ENCODE measurements around the gene JARID2. TPM values are rescaled to one million over a fixed set of nuclear protein-coding genes. Genes with fewer than 3 reads are reported as not detected.

The JARID2 gene
- total and polyA plus RNA-seq, 8 donors: 2.4 to 42.6 (median 11.5) TPM

DNA sequence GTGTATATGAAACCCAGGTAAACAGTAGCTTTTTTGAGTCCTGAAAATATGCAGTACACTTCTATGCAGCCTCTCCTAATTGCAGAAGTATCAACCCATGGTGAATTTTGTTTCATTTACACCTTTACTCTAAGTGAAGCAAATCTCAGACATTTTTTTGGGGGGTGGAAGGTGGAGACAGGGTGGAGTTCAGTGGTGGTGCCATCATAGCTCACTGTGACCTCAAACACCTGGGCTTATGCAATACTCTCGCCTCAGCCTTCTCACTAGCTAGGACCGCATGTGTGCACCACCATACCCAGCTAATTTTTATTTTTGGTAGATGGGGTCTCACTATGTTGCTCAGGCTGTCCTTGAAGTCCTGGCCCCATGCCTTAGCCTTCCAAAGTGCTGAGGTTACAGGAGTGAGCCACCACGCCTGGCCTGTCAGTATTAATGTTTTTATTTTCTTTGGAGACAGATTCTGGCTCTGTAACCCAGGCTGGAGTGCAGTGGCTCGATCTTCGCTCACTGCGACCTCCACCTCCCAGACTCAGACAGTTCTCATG lies 80.3 kb downstream of the JARID2 start:
- Histone ChIP-seq H3K27ac (no peak overlapping the region), H3K4me1 (peaks cover 10 to 80% (median 47%) of the 10 kb centered on the region in 4 donors), H3K9me3 (no peaks in the 10 kb centered on the region), H3K36me3 (no peaks in the 10 kb centered on the region), H3K27me3 (no peaks in the 10 kb centered on the region), H3K4me3 (no peak overlapping the region)
- intact Hi-C loops (cut with DNase I; ENCODE audit: low total_unique reads): no loop called here
- TF ChIP-seq POLR2A (IDR thresholded peaks at IDR 0.05): no peak
- TF ChIP-seq POLR2AphosphoS5 (IDR thresholded peaks at IDR 0.05): no peak
- no peak for DNase-seq
- WGBS, 5 donors: 69 to 92% (median 88%) methylated on average over 6 of the region's 6 CpGs

DNA sequence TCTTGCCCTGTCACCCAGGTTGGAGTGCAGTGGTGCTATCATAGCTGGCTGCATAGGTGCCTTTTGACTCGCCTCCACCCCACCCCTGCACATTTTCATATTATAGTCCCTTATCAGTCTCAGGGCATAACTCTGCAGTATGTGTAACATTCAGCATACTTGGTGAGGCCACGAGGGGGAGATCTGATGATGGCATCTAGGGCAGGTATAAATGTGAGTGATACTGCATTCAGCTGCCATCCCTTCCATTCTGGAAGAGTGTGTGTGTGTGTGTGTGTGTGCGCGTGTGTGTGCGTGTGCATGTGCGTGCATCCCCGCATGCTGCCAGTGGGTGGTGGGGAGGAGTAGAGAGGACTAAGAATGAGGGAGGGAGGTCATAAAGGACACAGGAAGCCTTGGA lies 81.4 kb downstream of the JARID2 start:
- intact Hi-C loops (cut with DNase I; ENCODE audit: low total_unique reads): no loop called here
- no peaks in the 10 kb centered on the region for H3K9me3 ChIP-seq
- no peaks in the 10 kb centered on the region for H3K36me3 ChIP-seq
- peak; percentile 44 to 76 for DNase-seq
- peaks cover 10 to 86% (median 51%) of the 10 kb centered on the region in 4 donors for H3K4me1 ChIP-seq
- TF ChIP-seq POLR2A (IDR thresholded peaks at IDR 0.05) (no peak), POLR2AphosphoS5 (IDR thresholded peaks at IDR 0.05) (no peak), EP300 (IDR thresholded peaks at IDR 0.05) (no peak), CTCF (IDR thresholded peaks at IDR 0.05) (peak in 2 of 7 experiments; percentile 22 to 25)
- H3K4me3 ChIP-seq: no peak overlapping the region
- H3K27ac ChIP-seq: no peak overlapping the region
- no peaks in the 10 kb centered on the region for H3K27me3 ChIP-seq
- 37 to 66% (median 56%) methylated on average over 7 of the region's 7 CpGs for WGBS, 5 donors

DNA sequence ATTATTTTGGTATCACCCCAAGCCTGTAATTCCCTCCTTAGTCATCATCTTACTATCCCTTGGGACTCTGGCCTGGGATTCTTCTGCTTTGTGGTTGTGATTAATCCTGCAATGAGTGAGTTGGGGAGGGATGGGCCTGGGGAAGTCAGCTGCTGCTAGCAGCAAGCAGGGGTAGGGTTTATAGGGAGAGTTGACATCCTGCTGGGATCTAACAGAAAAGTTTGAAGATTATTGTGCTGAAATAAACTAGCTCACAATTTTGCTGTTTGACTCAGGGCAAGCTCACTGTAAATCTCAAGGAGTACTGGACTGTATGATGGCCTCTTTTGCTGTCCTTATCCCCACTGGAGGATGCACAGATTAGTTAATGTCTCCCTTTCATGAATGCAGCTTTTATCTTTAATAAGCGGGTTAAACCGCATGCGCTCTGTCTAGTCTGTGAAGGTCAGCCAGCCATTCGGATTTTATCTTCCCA lies 83.4 kb downstream of the JARID2 start:
- Histone ChIP-seq H3K36me3 (no peaks in the 10 kb centered on the region), H3K4me1 (peaks cover 6 to 71% (median 39%) of the 10 kb centered on the region in 4 donors), H3K9me3 (no peaks in the 10 kb centered on the region), H3K27ac (no peak overlapping the region), H3K4me3 (no peak overlapping the region), H3K27me3 (no peaks in the 10 kb centered on the region)
- TF ChIP-seq POLR2A (IDR thresholded peaks at IDR 0.05) (no peak), POLR2AphosphoS5 (IDR thresholded peaks at IDR 0.05) (peak in 1 of 3 donors; percentile 7), EP300 (IDR thresholded peaks at IDR 0.05) (no peak), CTCF (IDR thresholded peaks at IDR 0.05) (no peak)
- intact Hi-C loops (cut with DNase I; ENCODE audit: low total_unique reads): no loop called here
- WGBS, 5 donors: 53 to 72% (median 67%) methylated on average over 4 of the region's 4 CpGs
- DNase-seq: no peak

- Histone ChIP-seq H3K4me3 (no peak overlapping the region), H3K4me1 (peaks cover 6 to 74% (median 35%) of the 10 kb centered on the region in 4 donors), H3K27me3 (no peaks in the 10 kb centered on the region), H3K9me3 (no peaks in the 10 kb centered on the region), H3K27ac (no peak overlapping the region), H3K36me3 (no peaks in the 10 kb centered on the region)
- WGBS, 5 donors: 50 to 70% (median 64%) methylated on average over 8 of the region's 8 CpGs
- no peak for TF ChIP-seq EP300 (IDR thresholded peaks at IDR 0.05)
- TF ChIP-seq POLR2AphosphoS5 (IDR thresholded peaks at IDR 0.05): no peak
- TF ChIP-seq CTCF (IDR thresholded peaks at IDR 0.05): no peak
- TF ChIP-seq POLR2A (IDR thresholded peaks at IDR 0.05): no peak
- DNase-seq: no peak
- intact Hi-C loops (cut with DNase I; ENCODE audit: low total_unique reads): no loop called here
Measured at GRCh38 chr6:15330174-15330944, 84.5 kb downstream of the JARID2 start.

- no peaks in the 10 kb centered on the region for H3K9me3 ChIP-seq
- H3K4me1 ChIP-seq: peaks cover 6 to 76% (median 35%) of the 10 kb centered on the region in 4 donors
- H3K4me3 ChIP-seq: no peak overlapping the region
- TF ChIP-seq CTCF (IDR thresholded peaks at IDR 0.05) (no peak), POLR2AphosphoS5 (IDR thresholded peaks at IDR 0.05) (no peak), EP300 (IDR thresholded peaks at IDR 0.05) (no peak)
- no peak for DNase-seq
- no peaks in the 10 kb centered on the region for H3K36me3 ChIP-seq
- H3K27ac ChIP-seq: no peak overlapping the region
- H3K27me3 ChIP-seq: no peaks in the 10 kb centered on the region
- intact Hi-C loops (cut with DNase I; ENCODE audit: low total_unique reads): no loop called here
Measured at GRCh38 chr6:15331143-15331542, 85.3 kb downstream of the JARID2 start.
